Adipocyte (in vitro differentiated cells): ENCODE data around the gene HCLS1.
"Not testable (repeated sequence)": the region's sequence is repeated elsewhere in the genome, so short reads cannot be mapped to it uniquely, and the experiment has no call there.

Source experiments
- DNase-seq: peaks from one replicate; pipeline ENCODE4 v3.0.0-alpha.2; 2015; ENCODE audit warnings: low read depth
- H3K27me3 ChIP-seq: replicated peaks from 2 replicates; pipeline ENCODE4 v1.7.0; 2013; ENCODE audit warnings: mild to moderate bottlenecking, low read length, moderate library complexity; ENCODE audit not compliant: control insufficient read depth, insufficient read depth
- H3K36me3 ChIP-seq: 2 replicates; pipeline ENCODE4 v1.7.0; 2013; ENCODE audit warnings: low read length, mild to moderate bottlenecking, moderate library complexity; ENCODE audit not compliant: control insufficient read depth, insufficient read depth, severe bottlenecking
- H3K4me1 ChIP-seq: 2 replicates; pipeline ENCODE4 v1.7.0; 2013; ENCODE audit warnings: mild to moderate bottlenecking, low read length, moderate library complexity; ENCODE audit not compliant: control insufficient read depth, insufficient read depth
- H3K4me3 ChIP-seq: 2 replicates; pipeline ENCODE4 v1.7.0; 2013; ENCODE audit warnings: mild to moderate bottlenecking, low read length, moderate library complexity
- H3K9ac ChIP-seq: 2 replicates; pipeline ENCODE4 v1.7.0; 2013; ENCODE audit warnings: mild to moderate bottlenecking, low read length, moderate library complexity
- H3K9me3 ChIP-seq: 2 replicates; pipeline ENCODE4 v1.7.0; 2013; ENCODE audit warnings: mild to moderate bottlenecking, low read length, moderate library complexity; ENCODE audit not compliant: control insufficient read depth

HCLS1 gene

DNA sequence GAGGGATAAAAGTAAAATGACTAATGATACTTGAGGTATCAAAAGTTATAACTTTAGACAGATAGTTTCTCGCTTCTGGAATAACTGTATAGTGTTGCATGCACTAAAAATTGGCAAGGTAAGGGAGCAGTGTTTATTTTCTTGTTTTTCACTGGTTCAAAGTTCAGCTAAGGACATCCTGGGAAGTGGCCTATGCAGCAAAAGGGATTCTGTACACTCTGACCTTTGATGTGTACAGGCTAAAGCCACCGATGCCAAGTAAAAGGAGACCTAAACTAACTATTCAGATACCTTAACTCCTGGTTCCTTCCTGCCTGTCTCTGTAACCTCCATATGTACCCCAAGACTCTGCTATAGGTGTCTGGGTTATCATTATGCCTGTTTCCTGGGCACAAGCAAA lies 65.9 kb downstream of the HCLS1 start:
- no peak for DNase-seq
- no peak overlapping the region for H3K9ac ChIP-seq
- no peaks in the 10 kb centered on the region for H3K4me1 ChIP-seq
- no peaks in the 10 kb centered on the region for H3K36me3 ChIP-seq
- H3K9me3 ChIP-seq = no peaks in the 10 kb centered on the region
- H3K4me3 ChIP-seq = no peak overlapping the region
- H3K27me3 ChIP-seq = peaks cover 8% of the 10 kb centered on the region

DNA sequence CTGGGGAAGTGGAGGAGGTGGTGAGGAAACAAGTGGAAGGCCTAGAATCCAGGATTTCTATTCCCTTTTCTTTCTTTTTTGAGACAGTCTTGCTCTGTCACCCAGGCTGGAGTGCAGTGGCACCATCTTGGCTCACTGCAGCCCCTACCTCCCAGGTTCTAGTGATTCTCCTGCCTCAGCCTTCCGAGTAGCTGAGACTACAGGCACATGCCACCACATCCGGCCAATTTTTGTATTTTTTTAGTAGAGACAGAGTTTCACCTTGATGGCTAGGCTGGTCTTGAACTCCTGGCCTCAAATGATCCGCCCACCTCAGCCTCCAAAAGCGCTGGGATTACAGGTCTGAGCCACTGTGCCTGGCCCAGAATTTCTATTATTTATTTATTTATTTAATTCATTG lies 66.9 kb downstream of the HCLS1 start:
- H3K4me3 ChIP-seq, H3K36me3 ChIP-seq, H3K9me3 ChIP-seq, H3K27me3 ChIP-seq, DNase-seq, H3K4me1 ChIP-seq, H3K9ac ChIP-seq: not testable (repeated sequence)

DNA sequence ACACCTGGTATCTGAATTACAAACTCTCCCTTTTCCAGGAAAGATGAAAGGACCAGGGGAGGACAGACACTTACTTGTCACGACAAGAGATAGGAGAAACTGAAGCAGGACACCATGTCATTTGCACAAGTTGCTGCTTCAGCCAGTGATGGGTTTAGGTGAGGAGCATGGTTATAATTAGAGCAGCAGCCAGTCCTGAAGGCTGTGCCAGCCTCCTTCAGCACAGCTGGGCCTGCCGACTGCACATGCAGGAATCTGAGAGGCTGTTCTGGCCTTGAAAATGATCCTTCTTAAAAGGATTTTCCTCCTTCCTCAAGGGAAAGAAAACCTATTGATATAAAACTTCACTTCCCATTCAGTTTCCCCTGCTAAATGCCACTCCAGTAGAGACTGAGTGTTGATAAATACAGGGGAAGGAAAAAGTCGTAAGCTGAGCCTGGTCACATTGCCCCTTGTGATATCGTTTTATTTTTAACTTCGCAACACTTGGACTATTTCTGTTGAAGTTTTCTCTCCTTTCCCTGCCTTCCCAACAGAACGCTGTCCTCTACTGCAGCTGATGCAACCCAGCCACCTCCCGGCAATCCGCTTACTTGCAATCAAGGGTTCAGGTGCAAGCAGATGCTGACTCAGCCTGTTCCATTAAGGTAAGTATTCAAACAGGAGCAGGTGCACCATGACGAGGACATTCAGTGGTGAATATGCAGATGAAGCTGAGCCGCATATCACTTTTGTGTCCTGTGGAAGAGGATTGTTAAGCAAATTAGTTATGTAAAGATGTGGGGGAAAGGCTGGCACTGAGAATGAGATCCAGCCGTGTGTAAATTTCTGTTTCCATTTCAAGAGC lies 67.6 kb downstream of the HCLS1 start, which contains the start of gene FBXO40:
Gene FBXO40 (plus strand): TSS at position 524 of the 847 bp plus-strand sequence. CDS start 27,197 bp downstream, outside the sequence.
- no peaks in the 10 kb centered on the region for H3K36me3 ChIP-seq
- H3K4me1 ChIP-seq = no peaks in the 10 kb centered on the region
- H3K9me3 ChIP-seq = no peaks in the 10 kb centered on the region
- H3K4me3 ChIP-seq = no peak within 1 kb of the TSS
- no peak within 1 kb of the TSS for H3K9ac ChIP-seq
- peak; percentile 11 for DNase-seq
- H3K27me3 ChIP-seq = peaks cover 8% of the 10 kb centered on the region

- DNase-seq = no peak
- Histone ChIP-seq H3K9ac (no peak overlapping the region), H3K4me3 (no peak overlapping the region), H3K4me1 (no peaks in the 10 kb centered on the region), H3K36me3 (no peaks in the 10 kb centered on the region), H3K27me3 (peaks cover 6% of the 10 kb centered on the region), H3K9me3 (no peaks in the 10 kb centered on the region)
Measured at GRCh38 chr3:121584418-121584817, 76.3 kb downstream of the HCLS1 start.

- H3K36me3 ChIP-seq = no peaks in the 10 kb centered on the region
- peaks cover 6% of the 10 kb centered on the region for H3K27me3 ChIP-seq
- H3K4me3 ChIP-seq = no peak overlapping the region
- no peak overlapping the region for H3K9ac ChIP-seq
- no peak for DNase-seq
- H3K9me3 ChIP-seq = no peaks in the 10 kb centered on the region
- H3K4me1 ChIP-seq = no peaks in the 10 kb centered on the region
Measured at GRCh38 chr3:121581691-121582090, 79.0 kb downstream of the HCLS1 start.
